Muscle layer of colon (tissue), 2 donors: Measurements from ENCODE around the gene NIPAL4.

Source experiments
- H3K27ac ChIP-seq: one replicate; pipeline ENCODE4 v1.7.0; 2013; ENCODE audit warnings: low read depth, mild to moderate bottlenecking, low read length, moderate library complexity
- H3K27me3 ChIP-seq, 2 donors: one replicate each; pipeline ENCODE4 v1.7.0; 2013; ENCODE audit warnings: low read length in 2 of 2, mild to moderate bottlenecking in 2 of 2; ENCODE audit not compliant: insufficient read depth in 2 of 2, control insufficient read depth in 1 of 2
- H3K36me3 ChIP-seq: one replicate; pipeline ENCODE4 v1.7.0; 2013; ENCODE audit warnings: mild to moderate bottlenecking, low read length; ENCODE audit not compliant: insufficient read depth
- H3K4me1 ChIP-seq: one replicate; pipeline ENCODE4 v1.7.0; 2013; ENCODE audit warnings: mild to moderate bottlenecking, low read length; ENCODE audit not compliant: insufficient read depth
- H3K4me3 ChIP-seq, 2 donors: one replicate each; pipeline ENCODE4 v1.7.0; 2013; ENCODE audit warnings: low read length in 2 of 2, low read depth in 1 of 2, mild to moderate bottlenecking in 1 of 2, moderate library complexity in 1 of 2
- H3K9ac ChIP-seq: one replicate; pipeline ENCODE4 v1.7.0; 2013; ENCODE audit warnings: low read length
- H3K9me3 ChIP-seq: one replicate; pipeline ENCODE4 v1.7.0; 2013; ENCODE audit warnings: mild to moderate bottlenecking, low read length
- donor health status: abdominal sarcoma.
- donor health status: Adenocarcinoma of cecum.

The NIPAL4 gene

GRCh38 chr5:157523976-157524375 lies 64.0 kb downstream of the NIPAL4 start:
- Histone ChIP-seq H3K9ac (no peak overlapping the region), H3K4me1 (peaks cover 57% of the 10 kb centered on the region), H3K27ac (peak overlapping the region; percentile 60), H3K4me3 (no peak overlapping the region), H3K27me3 (no peaks in the 10 kb centered on the region), H3K36me3 (peaks cover 8% of the 10 kb centered on the region), H3K9me3 (no peaks in the 10 kb centered on the region)
